ENCODE measurements around the gene RNPEP.

Gene RNPEP

GRCh38 chr1:201999625-202000238, 17.3 kb downstream of the RNPEP start:
- Histone ChIP-seq H3K27ac (no peak overlapping the region), H3K9me3 (no peaks in the 10 kb centered on the region), H3K4me1 (no peaks in the 10 kb centered on the region), H3K27me3 (no peaks in the 10 kb centered on the region), H3K4me3 (no peak overlapping the region), H3K36me3 (peaks cover 55 to 93% (median 81%) of the 10 kb centered on the region in 3 donors)
- DNase-seq: no peak
- intact Hi-C loops (cut with DNase I; ENCODE audit: low total_unique reads): no loop called here
- TF ChIP-seq CTCF (IDR thresholded peaks at IDR 0.05): peak; percentile 62 to 67

GRCh38 chr1:202002507-202002906, 20.1 kb downstream of the RNPEP start:
- H3K27me3 ChIP-seq: no peaks in the 10 kb centered on the region
- peaks cover 0 to under 1% (median 0%) of the 10 kb centered on the region in 4 donors for H3K4me1 ChIP-seq
- TF ChIP-seq CTCF (IDR thresholded peaks at IDR 0.05): no peak
- H3K36me3 ChIP-seq: peaks cover 48 to 87% (median 78%) of the 10 kb centered on the region in 3 donors
- DNase-seq: no peak
- H3K9me3 ChIP-seq: no peaks in the 10 kb centered on the region
- intact Hi-C loops (cut with DNase I; ENCODE audit: low total_unique reads): no loop called here
- no peak overlapping the region for H3K27ac ChIP-seq
- H3K4me3 ChIP-seq: no peak overlapping the region

- no peak for DNase-seq
- intact Hi-C loops (cut with DNase I; ENCODE audit: low total_unique reads): no loop called here
- H3K4me1 ChIP-seq: peaks cover 0 to 6% (median 0%) of the 10 kb centered on the region in 4 donors
- no peak overlapping the region for H3K4me3 ChIP-seq
- TF ChIP-seq CTCF (IDR thresholded peaks at IDR 0.05): no peak
- no peaks in the 10 kb centered on the region for H3K9me3 ChIP-seq
- H3K27ac ChIP-seq: no peak overlapping the region
- H3K27me3 ChIP-seq: no peaks in the 10 kb centered on the region
- H3K36me3 ChIP-seq: peaks cover 37 to 69% (median 68%) of the 10 kb centered on the region in 3 donors
These were observed 22.3 kb downstream of the RNPEP start for GRCh38 chr1:202004711-202005110.

GRCh38 chr1:202005958-202006357, 23.5 kb downstream of the RNPEP start:
- H3K9me3 ChIP-seq: no peaks in the 10 kb centered on the region
- peaks cover 0 to 6% (median 0%) of the 10 kb centered on the region in 4 donors for H3K4me1 ChIP-seq
- H3K27me3 ChIP-seq: no peaks in the 10 kb centered on the region
- H3K4me3 ChIP-seq: no peak overlapping the region
- no peak for DNase-seq
- intact Hi-C loops (cut with DNase I; ENCODE audit: low total_unique reads): no loop called here
- peak; percentile 27 to 30 for TF ChIP-seq CTCF (IDR thresholded peaks at IDR 0.05)
- no peak overlapping the region for H3K27ac ChIP-seq
- H3K36me3 ChIP-seq: peaks cover 37 to 57% (median 56%) of the 10 kb centered on the region in 3 donors

GRCh38 chr1:202007304-202007703, 24.9 kb downstream of the RNPEP start:
- intact Hi-C loops (cut with DNase I; ENCODE audit: low total_unique reads): no loop called here
- DNase-seq: no peak
- no peak for TF ChIP-seq CTCF (IDR thresholded peaks at IDR 0.05)
- peaks cover 0 to 6% (median 0%) of the 10 kb centered on the region in 4 donors for H3K4me1 ChIP-seq
- no peaks in the 10 kb centered on the region for H3K9me3 ChIP-seq
- H3K27ac ChIP-seq: no peak overlapping the region
- H3K4me3 ChIP-seq: no peak overlapping the region
- H3K27me3 ChIP-seq: no peaks in the 10 kb centered on the region
- peaks cover 31 to 52% (median 44%) of the 10 kb centered on the region in 3 donors for H3K36me3 ChIP-seq

All from tibial artery (tissue), 4 donors.